NOMO-1 treated with dmso at 0.1 percent for 144 hours (cell line): ENCODE results near the gene TMEM270.
"Not testable (repeated sequence)": the region's sequence is repeated elsewhere in the genome, so short reads cannot be mapped to it uniquely, and the experiment has no call there.

Source experiments
- DNase-seq: peaks from one replicate; lab custom pipeline; 2025; ENCODE audit not compliant: unreplicated experiment; lab: John Stamatoyannopoulos, UW

The TMEM270 gene

DNA sequence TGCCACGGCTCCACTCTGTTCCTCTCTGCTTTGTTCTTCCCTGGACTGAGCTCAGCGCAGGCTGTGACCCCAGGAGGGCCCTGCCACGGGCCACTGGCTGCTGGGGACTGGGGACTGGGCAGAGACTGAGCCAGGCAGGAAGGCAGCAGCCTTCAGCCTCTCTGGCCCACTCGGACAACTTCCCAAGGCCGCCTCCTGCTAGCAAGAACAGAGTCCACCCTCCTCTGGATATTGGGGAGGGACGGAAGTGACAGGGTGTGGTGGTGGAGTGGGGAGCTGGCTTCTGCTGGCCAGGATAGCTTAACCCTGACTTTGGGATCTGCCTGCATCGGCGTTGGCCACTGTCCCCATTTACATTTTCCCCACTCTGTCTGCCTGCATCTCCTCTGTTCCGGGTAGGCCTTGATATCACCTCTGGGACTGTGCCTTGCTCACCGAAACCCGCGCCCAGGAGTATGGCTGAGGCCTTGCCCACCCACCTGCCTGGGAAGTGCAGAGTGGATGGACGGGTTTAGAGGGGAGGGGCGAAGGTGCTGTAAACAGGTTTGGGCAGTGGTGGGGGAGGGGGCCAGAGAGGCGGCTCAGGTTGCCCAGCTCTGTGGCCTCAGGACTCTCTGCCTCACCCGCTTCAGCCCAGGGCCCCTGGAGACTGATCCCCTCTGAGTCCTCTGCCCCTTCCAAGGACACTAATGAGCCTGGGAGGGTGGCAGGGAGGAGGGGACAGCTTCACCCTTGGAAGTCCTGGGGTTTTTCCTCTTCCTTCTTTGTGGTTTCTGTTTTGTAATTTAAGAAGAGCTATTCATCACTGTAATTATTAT lies 28.9 kb upstream of the TMEM270 start:
- no peak for DNase-seq

GRCh38 chr7:73832806-73833205 lies 28.2 kb upstream of the TMEM270 start:
- DNase-seq, result no peak

GRCh38 chr7:73833251-73833919 lies 27.6 kb upstream of the TMEM270 start:
- DNase-seq, result no peak

- DNase-seq, result no peak
Observed at GRCh38 chr7:73834626-73835191, 26.2 kb upstream of the TMEM270 start.

DNA sequence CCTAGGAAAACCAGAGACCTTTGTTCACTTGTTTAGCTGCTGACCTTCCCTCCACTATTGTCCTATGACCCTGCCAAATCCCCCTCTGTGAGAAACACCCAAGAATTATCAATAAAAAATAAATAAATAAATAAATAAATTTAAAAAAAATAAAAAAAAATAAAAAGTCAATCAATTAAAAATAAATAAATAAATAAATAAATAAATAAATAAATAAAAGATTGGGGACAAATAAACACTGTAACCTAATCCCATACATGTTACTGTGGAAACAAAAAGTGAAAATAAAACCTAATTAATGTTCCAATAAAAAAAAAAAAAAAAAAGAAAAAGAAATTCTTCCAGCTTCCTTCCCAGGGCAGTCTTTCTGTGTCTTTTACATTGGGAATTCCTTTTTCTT lies 23.8 kb upstream of the TMEM270 start:
- DNase-seq, result not testable (repeated sequence)

- DNase-seq, result no peak
Observed at GRCh38 chr7:73838642-73839041, 22.3 kb upstream of the TMEM270 start.

GRCh38 chr7:73839290-73839689 lies 21.7 kb upstream of the TMEM270 start:
- no peak for DNase-seq

DNA sequence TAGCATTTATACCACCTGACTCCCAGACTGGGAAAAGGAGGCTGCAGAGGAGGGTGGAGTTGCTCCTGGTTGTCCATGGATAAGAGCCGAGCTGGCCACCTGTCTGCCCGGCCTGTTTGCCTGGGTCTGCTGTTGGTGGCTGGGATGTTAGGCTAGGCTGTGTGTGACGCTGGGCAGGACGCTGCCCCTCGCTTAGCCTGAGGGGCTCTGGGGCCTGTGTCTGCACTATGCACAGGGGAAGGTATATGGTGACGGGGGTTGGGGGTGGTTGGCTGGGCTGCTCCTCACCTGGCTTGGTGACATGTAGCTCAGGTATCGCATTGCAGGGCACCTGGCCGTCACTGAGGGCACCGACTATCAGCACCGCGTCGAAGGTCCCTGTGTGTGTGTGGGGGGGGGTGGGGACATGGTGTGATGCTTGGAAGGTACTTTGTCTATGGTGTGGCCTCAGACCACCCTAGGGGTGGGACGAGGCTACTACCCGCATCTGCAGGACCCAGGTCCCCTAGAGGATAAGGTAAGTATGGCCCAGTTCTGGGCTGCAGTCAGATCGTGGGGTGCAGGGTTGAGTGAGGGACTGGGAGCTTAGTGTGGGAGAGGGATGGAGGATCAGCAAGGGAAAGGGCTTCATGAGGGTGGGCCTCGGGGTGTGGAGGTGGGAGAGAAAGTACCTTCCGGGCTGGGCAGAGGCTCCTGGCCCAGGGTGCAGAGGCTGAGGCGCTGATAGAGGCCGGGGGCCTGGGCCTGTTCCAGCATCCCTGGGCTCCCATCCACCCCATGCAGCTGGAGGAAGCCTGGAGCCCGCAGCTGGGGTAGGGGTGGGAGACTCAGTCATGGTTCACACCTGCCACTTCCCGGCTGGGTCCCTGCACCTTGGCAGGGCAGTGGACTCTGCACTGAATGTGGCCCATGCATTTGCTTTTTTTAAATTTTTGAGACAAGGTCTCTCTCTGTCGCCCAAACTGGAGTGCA lies 20.9 kb upstream of the TMEM270 start:
- no peak for DNase-seq

- DNase-seq, result no peak
Observed at GRCh38 chr7:73840715-73841379, 20.1 kb upstream of the TMEM270 start.

DNA sequence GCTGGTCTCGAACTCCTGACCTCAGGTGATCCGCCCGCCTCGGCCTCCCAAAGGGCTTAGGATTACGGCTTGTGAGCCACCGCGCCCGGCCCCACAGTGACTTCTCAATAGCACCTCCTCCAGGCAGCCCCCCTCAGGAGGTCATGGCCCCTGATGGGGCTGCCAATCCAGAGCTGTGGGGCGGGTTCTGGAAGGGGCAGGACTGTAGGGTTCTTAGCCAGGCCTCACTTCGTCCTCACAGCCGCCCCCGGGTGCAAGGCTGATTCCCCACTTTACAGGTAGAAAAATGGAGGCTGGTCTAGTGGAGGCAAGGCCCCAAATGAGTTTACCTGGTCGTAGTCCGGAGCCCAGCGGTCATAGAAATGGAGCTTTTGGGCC lies 19.3 kb upstream of the TMEM270 start:
- DNase-seq, result no peak

- peak; percentile 100 for DNase-seq
Observed at GRCh38 chr7:73842067-73842976, 18.6 kb upstream of the TMEM270 start, which contains the start of gene METTL27. Gene METTL27 (minus strand): TSS chr7:73842516. CDS start chr7:73842140, 376 bp downstream.

GRCh38 chr7:73844131-73844547 lies 16.8 kb upstream of the TMEM270 start:
- DNase-seq, result no peak

DNA sequence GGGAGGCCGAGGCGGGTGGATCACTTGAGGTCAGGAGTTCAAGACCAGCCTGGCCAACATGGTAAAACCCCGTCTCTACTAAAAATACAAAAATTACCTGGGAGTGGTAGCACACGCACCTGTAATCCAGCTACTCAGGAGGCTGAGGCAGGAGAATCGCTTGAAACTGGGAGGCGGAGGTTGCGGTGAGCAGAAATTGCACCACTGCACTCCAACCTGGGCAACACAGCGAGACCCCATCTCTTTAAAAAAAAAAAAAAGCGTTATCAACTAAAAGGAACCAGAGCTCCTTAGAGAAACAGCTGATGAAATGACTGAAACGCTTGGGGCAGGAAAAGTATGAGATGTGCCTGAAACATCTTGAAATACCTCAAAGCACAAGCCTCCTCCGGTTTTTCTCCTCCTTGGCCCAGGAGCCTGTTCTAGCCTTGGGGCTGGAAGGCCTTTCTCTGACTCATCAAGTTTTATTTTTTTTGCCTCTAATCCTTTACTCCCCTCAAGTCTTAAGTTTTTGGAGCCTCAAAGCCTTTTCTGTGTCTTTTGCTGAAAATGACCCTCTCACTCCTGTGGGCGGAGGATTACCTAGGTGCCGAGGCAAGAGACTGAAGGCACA lies 16.0 kb upstream of the TMEM270 start:
- no peak for DNase-seq

DNA sequence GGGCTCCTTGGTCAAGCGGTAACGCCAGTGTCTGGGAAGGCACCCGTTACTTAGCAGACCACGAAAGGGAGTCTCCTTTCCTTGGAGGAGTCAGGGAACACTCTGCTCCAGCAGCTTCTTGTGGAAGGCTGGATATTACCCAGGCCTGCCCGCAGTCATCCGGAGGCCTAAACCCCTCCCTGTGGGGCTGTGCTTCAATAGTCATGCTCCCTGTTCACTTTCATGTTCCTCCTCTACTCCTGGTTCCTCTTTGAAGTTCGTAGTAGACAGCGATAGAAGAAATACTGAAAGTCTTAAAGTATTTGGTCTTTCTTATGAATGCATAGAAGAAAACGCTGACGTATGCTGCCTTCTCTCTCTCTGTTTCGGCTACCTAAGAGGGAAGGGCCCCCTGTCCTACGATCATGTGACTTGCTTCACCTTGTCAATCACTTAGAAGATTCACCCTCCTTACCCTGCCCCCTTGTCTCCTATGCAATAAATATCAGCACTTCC lies 15.2 kb upstream of the TMEM270 start:
- DNase-seq, result peak; percentile 87

DNA sequence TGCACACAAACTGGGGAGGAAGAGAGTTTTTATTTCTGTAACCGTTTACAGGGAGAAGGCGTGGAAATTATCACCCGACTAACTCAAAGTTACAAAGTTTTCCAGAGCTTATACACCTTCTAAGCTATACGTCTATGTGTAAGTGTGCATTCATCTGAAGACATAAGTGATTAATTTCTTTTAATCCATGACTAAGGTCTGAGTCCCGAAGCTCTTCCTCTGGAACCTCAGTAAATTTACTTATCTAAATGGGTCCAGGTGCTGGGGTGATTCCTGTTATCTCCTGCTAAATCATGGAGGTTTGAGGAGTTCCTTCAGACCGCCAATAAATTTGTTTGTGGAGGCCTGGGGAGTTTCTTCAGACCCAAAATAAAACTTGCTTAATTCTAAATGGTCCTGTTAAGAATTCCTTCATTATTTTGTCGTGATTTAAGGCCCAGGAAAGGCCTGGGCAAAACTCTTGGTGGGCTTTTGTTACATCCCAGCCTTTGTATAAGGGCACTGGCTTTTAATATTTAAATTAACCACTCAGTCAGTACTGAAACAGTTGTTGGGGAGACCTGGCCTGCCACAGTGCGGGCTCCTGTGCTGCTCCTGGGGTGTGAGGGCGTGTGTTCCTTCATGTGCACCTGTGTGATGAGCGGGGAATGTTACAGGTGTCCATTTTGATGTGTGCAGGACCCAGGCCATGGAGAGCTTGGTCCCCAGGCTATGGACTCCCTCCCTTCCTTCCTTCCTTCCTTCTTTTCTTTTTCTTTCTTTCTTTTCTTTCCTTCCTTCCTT lies 12.8 kb upstream of the TMEM270 start:
- DNase-seq, result no peak

- peak; percentile 63 for DNase-seq
Observed at GRCh38 chr7:73850781-73851207, 10.2 kb upstream of the TMEM270 start.

GRCh38 chr7:73851410-73852338 lies 9.3 kb upstream of the TMEM270 start:
- peak; percentile 33 for DNase-seq
